IMR-90 (cell line): ENCODE results near the gene CADM1.

ENCODE experiments used
- BHLHE40 ChIP-seq: fragments of 150-350 bp; IDR thresholded peaks from 2 replicates; pipeline ENCODE4 v1.6.1; 2016; ENCODE audit warnings: mild to moderate bottlenecking, low read depth, low read length
- NFE2L2 ChIP-seq: fragments of 150-350 bp; IDR thresholded peaks from 2 replicates; pipeline ENCODE4 v1.6.1; 2016; ENCODE audit warnings: low read depth, mild to moderate bottlenecking, low read length
- POLR2A ChIP-seq: IDR thresholded peaks from 2 replicates; pipeline ENCODE4 v1.6.1; 2012; ENCODE audit warnings: mild to moderate bottlenecking, low read depth, low read length
- RCOR1 ChIP-seq: IDR thresholded peaks from 2 replicates; pipeline ENCODE4 v1.6.1; 2012; ENCODE audit warnings: mild to moderate bottlenecking, low read length, improper control_type of control experiment; ENCODE audit not compliant: insufficient replicate concordance
- TF ChIP-seq, protein P1 (sequence below): conservative IDR thresholded peaks from 2 replicates; pipeline ENCODE4 v1.5.1; 2012; ENCODE audit warnings: mild to moderate bottlenecking, low read depth, low read length, improper control_type of control experiment

DNA sequence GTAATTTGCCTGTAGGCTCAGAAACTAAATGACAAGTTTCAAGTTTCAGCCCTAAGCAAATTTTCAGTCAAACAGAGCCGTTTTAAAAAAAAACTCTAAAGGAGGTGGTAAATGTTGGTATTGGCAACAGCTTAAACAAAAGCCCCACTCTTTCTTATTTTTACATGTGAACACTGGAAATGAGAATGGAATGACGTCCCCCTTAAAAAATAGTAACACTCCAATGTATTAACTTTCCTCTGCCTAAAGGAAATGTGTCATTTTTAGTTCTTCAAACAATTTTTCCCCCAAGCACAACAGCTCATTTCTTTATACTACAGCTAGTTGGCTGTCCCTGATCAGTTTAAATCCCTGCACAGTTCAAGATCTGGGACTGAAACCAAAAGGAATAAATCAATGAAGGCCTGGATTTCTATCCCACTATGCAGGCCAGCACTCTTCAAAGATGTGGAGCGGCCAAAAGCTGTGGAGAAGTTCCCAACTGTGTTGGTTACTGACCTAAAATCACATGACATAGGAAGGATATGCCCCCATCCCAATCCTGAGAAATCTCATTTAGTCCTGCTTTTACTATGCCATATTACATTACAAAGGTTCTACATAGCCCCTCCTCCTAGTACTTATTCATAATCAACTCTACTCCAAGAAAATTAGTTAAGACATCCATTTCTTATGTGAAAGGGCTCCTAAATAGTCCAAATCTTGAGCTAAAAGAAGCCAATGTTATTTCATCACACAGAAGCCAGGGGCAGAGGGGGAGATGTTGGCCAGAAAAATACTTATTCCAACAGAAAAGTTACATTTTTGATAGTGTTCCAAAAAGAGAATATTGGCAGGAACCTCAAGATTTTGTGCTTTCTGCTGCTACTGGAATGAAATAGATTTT, 95.9 kb downstream of the CADM1 start:
- TF ChIP-seq, protein P1, sequence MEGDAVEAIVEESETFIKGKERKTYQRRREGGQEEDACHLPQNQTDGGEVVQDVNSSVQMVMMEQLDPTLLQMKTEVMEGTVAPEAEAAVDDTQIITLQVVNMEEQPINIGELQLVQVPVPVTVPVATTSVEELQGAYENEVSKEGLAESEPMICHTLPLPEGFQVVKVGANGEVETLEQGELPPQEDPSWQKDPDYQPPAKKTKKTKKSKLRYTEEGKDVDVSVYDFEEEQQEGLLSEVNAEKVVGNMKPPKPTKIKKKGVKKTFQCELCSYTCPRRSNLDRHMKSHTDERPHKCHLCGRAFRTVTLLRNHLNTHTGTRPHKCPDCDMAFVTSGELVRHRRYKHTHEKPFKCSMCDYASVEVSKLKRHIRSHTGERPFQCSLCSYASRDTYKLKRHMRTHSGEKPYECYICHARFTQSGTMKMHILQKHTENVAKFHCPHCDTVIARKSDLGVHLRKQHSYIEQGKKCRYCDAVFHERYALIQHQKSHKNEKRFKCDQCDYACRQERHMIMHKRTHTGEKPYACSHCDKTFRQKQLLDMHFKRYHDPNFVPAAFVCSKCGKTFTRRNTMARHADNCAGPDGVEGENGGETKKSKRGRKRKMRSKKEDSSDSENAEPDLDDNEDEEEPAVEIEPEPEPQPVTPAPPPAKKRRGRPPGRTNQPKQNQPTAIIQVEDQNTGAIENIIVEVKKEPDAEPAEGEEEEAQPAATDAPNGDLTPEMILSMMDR = no peak
- no peak for TF ChIP-seq BHLHE40
- no peak for TF ChIP-seq POLR2A
- TF ChIP-seq NFE2L2 = no peak
- no peak for TF ChIP-seq RCOR1
